ENCODE measurements around the gene RNF113B. TPM values are rescaled to one million over a fixed set of nuclear protein-coding genes. Genes with fewer than 3 reads are reported as not detected.

Gene RNF113B
- total RNA-seq, 1 donor from 2014 or later = not detected

DNA sequence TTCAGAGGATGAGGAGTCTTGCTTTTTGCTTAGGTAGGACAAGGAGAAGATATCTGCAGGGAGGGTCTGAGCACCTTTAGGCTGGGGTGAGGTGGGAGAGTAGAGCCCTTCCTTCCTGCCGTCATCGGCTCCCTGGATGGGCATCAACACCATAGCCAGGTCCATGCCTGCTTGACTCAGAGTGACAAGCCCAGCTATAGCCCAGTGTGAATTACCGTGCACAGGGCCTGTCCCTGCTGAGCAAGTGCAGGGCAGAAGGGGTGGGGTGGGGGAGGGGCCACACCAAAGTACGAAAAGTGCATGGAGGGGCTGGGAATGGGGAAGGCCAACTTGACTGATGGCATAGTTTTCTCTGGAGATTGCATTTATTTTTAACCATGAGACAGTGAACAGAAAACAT lies 30.3 kb upstream of the RNF113B start:
- TF ChIP-seq, protein P1, sequence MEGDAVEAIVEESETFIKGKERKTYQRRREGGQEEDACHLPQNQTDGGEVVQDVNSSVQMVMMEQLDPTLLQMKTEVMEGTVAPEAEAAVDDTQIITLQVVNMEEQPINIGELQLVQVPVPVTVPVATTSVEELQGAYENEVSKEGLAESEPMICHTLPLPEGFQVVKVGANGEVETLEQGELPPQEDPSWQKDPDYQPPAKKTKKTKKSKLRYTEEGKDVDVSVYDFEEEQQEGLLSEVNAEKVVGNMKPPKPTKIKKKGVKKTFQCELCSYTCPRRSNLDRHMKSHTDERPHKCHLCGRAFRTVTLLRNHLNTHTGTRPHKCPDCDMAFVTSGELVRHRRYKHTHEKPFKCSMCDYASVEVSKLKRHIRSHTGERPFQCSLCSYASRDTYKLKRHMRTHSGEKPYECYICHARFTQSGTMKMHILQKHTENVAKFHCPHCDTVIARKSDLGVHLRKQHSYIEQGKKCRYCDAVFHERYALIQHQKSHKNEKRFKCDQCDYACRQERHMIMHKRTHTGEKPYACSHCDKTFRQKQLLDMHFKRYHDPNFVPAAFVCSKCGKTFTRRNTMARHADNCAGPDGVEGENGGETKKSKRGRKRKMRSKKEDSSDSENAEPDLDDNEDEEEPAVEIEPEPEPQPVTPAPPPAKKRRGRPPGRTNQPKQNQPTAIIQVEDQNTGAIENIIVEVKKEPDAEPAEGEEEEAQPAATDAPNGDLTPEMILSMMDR (conservative IDR thresholded peaks at IDR 0.05) = no peak
- Mint-ChIP-seq H3K4me3 (peak overlapping the region; percentile 14), H3K9me3 (peaks cover 19% of the 10 kb centered on the region), H3K36me3 (peaks cover 39% of the 10 kb centered on the region), H3K4me1 (ENCODE audit: unreplicated experiment) (peaks cover 29% of the 10 kb centered on the region), H3K27ac (peak overlapping the region; percentile 32), H3K27me3 (no peaks in the 10 kb centered on the region)
- DNase-seq (ENCODE audit: extremely low spot score, unreplicated experiment) = no peak

DNA sequence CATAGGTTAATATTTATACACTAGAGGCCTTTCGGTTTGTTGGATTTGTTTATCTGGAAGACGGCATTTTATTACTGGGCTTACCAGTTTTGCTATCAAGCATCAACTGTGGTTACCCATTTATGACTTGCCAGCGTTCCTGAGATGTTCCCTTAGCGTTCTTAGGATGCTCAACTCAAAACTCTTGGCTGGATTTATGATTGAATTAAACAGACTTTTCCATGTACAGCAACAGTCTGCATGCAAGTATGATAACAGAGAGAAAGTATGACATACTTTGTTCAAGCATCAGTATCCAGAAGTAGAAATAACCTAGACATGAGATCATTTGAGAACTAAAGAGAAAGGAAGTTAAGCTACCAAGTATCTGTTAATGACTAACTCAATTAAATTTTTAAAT lies 29.9 kb upstream of the RNF113B start:
- Mint-ChIP-seq H3K36me3 (peaks cover 36% of the 10 kb centered on the region), H3K4me1 (ENCODE audit: unreplicated experiment) (peaks cover 31% of the 10 kb centered on the region), H3K9me3 (peaks cover 19% of the 10 kb centered on the region), H3K27me3 (no peaks in the 10 kb centered on the region), H3K4me3 (peak overlapping the region; percentile 14), H3K27ac (peak overlapping the region; percentile 32)
- TF ChIP-seq, protein P1 (conservative IDR thresholded peaks at IDR 0.05) = no peak
- DNase-seq (ENCODE audit: extremely low spot score, unreplicated experiment) = no peak

DNA sequence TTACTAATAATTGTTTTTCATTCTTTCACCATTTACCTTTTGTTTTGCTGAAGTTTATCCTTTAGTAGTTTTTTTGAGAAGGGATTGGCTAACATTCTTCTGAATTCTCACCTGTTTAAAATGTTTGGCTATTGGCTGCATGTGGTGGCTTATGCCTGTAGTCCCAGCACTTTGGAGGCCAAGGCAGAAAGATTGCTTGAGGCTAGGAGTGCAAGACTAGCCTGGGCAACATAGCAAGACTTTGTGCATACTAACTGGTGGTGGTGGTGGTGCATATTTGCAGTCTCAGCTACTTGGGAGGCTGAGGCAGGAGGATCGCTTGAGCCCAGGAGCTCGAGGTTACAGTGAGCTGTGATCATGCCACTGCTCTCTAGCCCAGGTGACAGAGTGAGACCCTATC lies 27.5 kb upstream of the RNF113B start:
- H3K27ac Mint-ChIP-seq = no peak overlapping the region
- no peak overlapping the region for H3K4me3 Mint-ChIP-seq
- no peak for DNase-seq (ENCODE audit: extremely low spot score, unreplicated experiment)
- no peaks in the 10 kb centered on the region for H3K27me3 Mint-ChIP-seq
- peaks cover 30% of the 10 kb centered on the region for H3K36me3 Mint-ChIP-seq
- peaks cover 15% of the 10 kb centered on the region for H3K9me3 Mint-ChIP-seq
- H3K4me1 Mint-ChIP-seq (ENCODE audit: unreplicated experiment) = peaks cover 46% of the 10 kb centered on the region
- TF ChIP-seq, protein P1 (conservative IDR thresholded peaks at IDR 0.05) = no peak

DNA sequence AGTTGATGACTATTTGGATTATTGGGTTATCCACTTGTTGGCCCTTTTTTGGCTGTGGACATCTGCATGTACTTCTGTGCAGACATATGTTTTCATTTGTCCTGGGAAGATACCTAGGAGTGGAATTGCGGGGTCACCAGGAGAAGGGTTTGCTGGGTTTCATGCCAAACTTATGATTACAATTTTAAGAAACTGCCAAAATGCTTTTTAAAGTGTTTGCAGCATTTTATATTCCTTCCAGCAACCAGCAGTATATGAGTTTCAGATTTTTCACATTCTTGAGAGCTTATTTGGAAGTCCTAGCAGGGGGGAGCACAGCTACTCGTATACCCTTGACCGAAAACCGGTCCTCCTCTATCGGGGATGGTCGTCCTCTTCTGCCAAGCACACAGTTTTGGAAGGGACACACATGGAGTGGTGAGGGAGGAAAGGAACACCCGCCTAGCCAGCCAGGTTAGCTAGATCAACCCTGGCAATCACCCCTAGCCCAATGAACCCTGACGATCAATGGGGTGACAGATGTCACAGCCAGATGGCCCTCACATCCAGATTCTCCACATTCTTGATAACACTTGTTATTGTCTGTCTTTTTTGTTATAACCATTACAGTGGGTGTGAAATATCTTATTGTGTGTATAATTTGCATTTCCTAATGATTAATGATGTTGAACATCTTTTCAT lies 26.7 kb upstream of the RNF113B start:
- H3K36me3 Mint-ChIP-seq = peaks cover 37% of the 10 kb centered on the region
- no peak overlapping the region for H3K4me3 Mint-ChIP-seq
- H3K4me1 Mint-ChIP-seq (ENCODE audit: unreplicated experiment) = peaks cover 53% of the 10 kb centered on the region
- TF ChIP-seq, protein P1 (conservative IDR thresholded peaks at IDR 0.05) = no peak
- H3K27me3 Mint-ChIP-seq = no peaks in the 10 kb centered on the region
- H3K9me3 Mint-ChIP-seq = peaks cover 15% of the 10 kb centered on the region
- no peak overlapping the region for H3K27ac Mint-ChIP-seq
- no peak for DNase-seq (ENCODE audit: extremely low spot score, unreplicated experiment)

DNA sequence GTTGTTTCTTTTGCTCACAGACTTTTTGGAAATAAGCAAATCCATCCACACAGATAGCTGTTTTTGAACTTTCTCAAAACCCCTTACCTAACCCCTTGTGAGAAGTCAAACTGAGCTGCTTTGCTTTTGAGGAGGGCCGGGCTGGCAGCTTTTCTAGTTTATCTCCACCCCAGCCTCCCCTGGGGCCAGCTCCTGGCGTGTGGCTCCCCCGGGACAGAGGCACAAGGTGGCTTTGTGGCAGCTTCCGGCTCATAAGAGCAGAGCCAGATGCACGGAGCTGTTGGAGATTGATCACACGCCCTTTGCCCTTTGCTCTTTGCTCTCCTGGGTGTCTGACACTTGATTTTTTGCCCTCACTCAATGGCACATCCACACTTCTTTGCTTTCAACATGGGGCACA lies 24.9 kb upstream of the RNF113B start:
- no peak for DNase-seq (ENCODE audit: extremely low spot score, unreplicated experiment)
- Mint-ChIP-seq H3K9me3 (peaks cover 11% of the 10 kb centered on the region), H3K27ac (peak overlapping the region; percentile 69), H3K4me1 (ENCODE audit: unreplicated experiment) (peaks cover 39% of the 10 kb centered on the region), H3K4me3 (peak overlapping the region; percentile 60), H3K36me3 (peaks cover 29% of the 10 kb centered on the region), H3K27me3 (no peaks in the 10 kb centered on the region)
- TF ChIP-seq, protein P1 (conservative IDR thresholded peaks at IDR 0.05) = no peak
